Thyroid gland (tissue), 4 donors: ENCODE measurements around the gene SMIM15. TPM values are rescaled to one million over a fixed set of nuclear protein-coding genes. Genes with fewer than 3 reads are reported as not detected.

Source experiments
- DNase-seq, 2 donors: peaks; one replicate each; pipeline ENCODE4 v3.0.0-alpha.2; 2019
- H3K27ac ChIP-seq, 3 donors: fragments of 200-600 bp; sonication (generic); 1 replicate in 2 of 3; 2 replicates in 1 of 3; pipeline ENCODE4 v1.5.1; 2016 to 2019; ENCODE audit warnings: mild to moderate bottlenecking in 1 of 3, moderate library complexity in 1 of 3
- H3K27me3 ChIP-seq: fragments of 200-600 bp; sonication (generic); one replicate; pipeline ENCODE4 v1.5.1; 2019
- H3K36me3 ChIP-seq, 2 donors: fragments of 200-600 bp; sonication (generic); one replicate each; pipeline ENCODE4 v1.5.1; 2016 to 2019
- H3K4me1 ChIP-seq, 2 donors: fragments of 200-600 bp; sonication (generic); one replicate each; pipeline ENCODE4 v1.5.1; 2017 to 2019
- H3K4me3 ChIP-seq, 3 donors: fragments of 200-600 bp; sonication (generic); replicated peaks in 1 of 3; 1 replicate in 2 of 3; 2 replicates in 1 of 3; pipeline ENCODE4 v1.5.1; 2016; ENCODE audit warnings: mild to moderate bottlenecking in 1 of 3
- H3K9me3 ChIP-seq: fragments of 200-600 bp; sonication (generic); one replicate; pipeline ENCODE4 v1.5.1; 2017
- POLR2A ChIP-seq, 2 donors: fragments of 450-650 bp; IDR thresholded peaks; one replicate each; pipeline ENCODE4 v1.6.1; 2017; ENCODE audit warnings: antibody characterized with exemption in 2 of 2, mild to moderate bottlenecking in 2 of 2, moderate library complexity in 1 of 2
- WGBS, 2 donors: methylation state at CpG; one replicate each; pipeline ENCODE4 v1.1.5; 2017; 5-methylcytosine and 5-hydroxymethylcytosine counted together
- intact Hi-C: fragments of 100-400 bp; cut with DNase I; formaldehyde crosslinking; loops from one replicate; pipeline ENCODE4 v1.15.1; 2023
- total RNA-seq, 4 donors: library from RNA; depleted of rRNA; stranded (reverse); fragments of >200 nt; gene quantifications; one replicate each; pipeline ENCODE4 v1.2.3, GENCODE V29; 2016
- TF ChIP-seq, protein P1 (sequence below), 6 experiments: fragments of 200-600 bp in 3 of 6; fragments of 450-650 bp in 3 of 6; sonication (generic) in 3 of 6; IDR thresholded peaks; one replicate each; pipeline ENCODE4 v1.5.1; 2016 to 2019; ENCODE audit warnings: antibody characterized with exemption in 6 of 6, mild to moderate bottlenecking in 2 of 6, inconsistent platforms in 1 of 6, moderate library complexity in 1 of 6

SMIM15 gene
- total RNA-seq, 4 donors from 2014 or later, result 37.4 to 55.9 (median 41.2) TPM

DNA sequence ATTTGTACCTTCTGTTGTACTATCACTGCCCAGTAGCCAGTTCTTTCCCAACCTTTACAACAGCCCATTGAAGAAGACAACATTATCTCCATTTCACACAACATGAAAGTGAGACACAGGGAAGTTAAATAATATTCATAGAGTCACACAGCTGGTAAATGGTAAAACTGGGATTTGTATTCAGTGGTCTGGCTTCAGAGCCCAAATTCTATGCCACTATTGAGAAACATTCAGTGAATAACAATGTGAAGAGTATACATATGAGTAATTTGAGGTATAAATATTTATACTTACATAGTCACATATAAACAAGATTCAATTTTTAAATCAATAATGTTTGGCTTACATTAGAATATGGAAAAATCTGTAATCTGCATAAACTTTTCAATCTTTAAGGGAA lies 13.8 kb downstream of the SMIM15 start:
- Histone ChIP-seq H3K36me3 (no peaks in the 10 kb centered on the region), H3K9me3 (no peaks in the 10 kb centered on the region), H3K27me3 (no peaks in the 10 kb centered on the region), H3K4me1 (no peaks in the 10 kb centered on the region), H3K4me3 (no peak overlapping the region), H3K27ac (no peak overlapping the region)
- DNase-seq, result no peak
- intact Hi-C loops, result no loop called here
- TF ChIP-seq, protein P1, sequence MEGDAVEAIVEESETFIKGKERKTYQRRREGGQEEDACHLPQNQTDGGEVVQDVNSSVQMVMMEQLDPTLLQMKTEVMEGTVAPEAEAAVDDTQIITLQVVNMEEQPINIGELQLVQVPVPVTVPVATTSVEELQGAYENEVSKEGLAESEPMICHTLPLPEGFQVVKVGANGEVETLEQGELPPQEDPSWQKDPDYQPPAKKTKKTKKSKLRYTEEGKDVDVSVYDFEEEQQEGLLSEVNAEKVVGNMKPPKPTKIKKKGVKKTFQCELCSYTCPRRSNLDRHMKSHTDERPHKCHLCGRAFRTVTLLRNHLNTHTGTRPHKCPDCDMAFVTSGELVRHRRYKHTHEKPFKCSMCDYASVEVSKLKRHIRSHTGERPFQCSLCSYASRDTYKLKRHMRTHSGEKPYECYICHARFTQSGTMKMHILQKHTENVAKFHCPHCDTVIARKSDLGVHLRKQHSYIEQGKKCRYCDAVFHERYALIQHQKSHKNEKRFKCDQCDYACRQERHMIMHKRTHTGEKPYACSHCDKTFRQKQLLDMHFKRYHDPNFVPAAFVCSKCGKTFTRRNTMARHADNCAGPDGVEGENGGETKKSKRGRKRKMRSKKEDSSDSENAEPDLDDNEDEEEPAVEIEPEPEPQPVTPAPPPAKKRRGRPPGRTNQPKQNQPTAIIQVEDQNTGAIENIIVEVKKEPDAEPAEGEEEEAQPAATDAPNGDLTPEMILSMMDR (IDR thresholded peaks at IDR 0.05), result no peak
- no peak for TF ChIP-seq POLR2A (IDR thresholded peaks at IDR 0.05)

- no peaks in the 10 kb centered on the region for H3K4me1 ChIP-seq
- intact Hi-C loops, result no loop called here
- no peak overlapping the region for H3K4me3 ChIP-seq
- H3K27ac ChIP-seq, result no peak overlapping the region
- H3K9me3 ChIP-seq, result no peaks in the 10 kb centered on the region
- 84 to 86% methylated on average over 3 of the region's 3 CpGs for WGBS, 2 donors
- no peak for DNase-seq
- H3K27me3 ChIP-seq, result no peaks in the 10 kb centered on the region
- no peaks in the 10 kb centered on the region for H3K36me3 ChIP-seq
- TF ChIP-seq POLR2A (IDR thresholded peaks at IDR 0.05), result no peak
- TF ChIP-seq, protein P1 (IDR thresholded peaks at IDR 0.05), result no peak
These were observed 19.5 kb downstream of the SMIM15 start for GRCh38 chr5:61142811-61143210.

- TF ChIP-seq, protein P1 (IDR thresholded peaks at IDR 0.05), result no peak
- no peak for TF ChIP-seq POLR2A (IDR thresholded peaks at IDR 0.05)
- Histone ChIP-seq H3K4me3 (no peak overlapping the region), H3K27ac (no peak overlapping the region), H3K36me3 (no peaks in the 10 kb centered on the region), H3K4me1 (no peaks in the 10 kb centered on the region), H3K27me3 (no peaks in the 10 kb centered on the region), H3K9me3 (no peaks in the 10 kb centered on the region)
- intact Hi-C loops, result no loop called here
- DNase-seq, result no peak
- 90 to 96% methylated on average over 1 of the region's 1 CpG for WGBS, 2 donors
These were observed 19.9 kb downstream of the SMIM15 start for GRCh38 chr5:61142391-61142790.

- Histone ChIP-seq H3K27ac (no peak overlapping the region), H3K4me1 (no peaks in the 10 kb centered on the region), H3K9me3 (no peaks in the 10 kb centered on the region), H3K36me3 (no peaks in the 10 kb centered on the region), H3K27me3 (no peaks in the 10 kb centered on the region), H3K4me3 (no peak overlapping the region)
- no peak for DNase-seq
- WGBS, 2 donors, result 72 to 80% methylated on average over 1 of the region's 1 CpG
- TF ChIP-seq, protein P1 (IDR thresholded peaks at IDR 0.05), result no peak
- no peak for TF ChIP-seq POLR2A (IDR thresholded peaks at IDR 0.05)
- intact Hi-C loops, result no loop called here
These were observed 20.5 kb downstream of the SMIM15 start for GRCh38 chr5:61141801-61142200.

- Histone ChIP-seq H3K27ac (no peak overlapping the region), H3K4me1 (no peaks in the 10 kb centered on the region), H3K9me3 (no peaks in the 10 kb centered on the region), H3K4me3 (no peak overlapping the region), H3K27me3 (no peaks in the 10 kb centered on the region), H3K36me3 (no peaks in the 10 kb centered on the region)
- no peak for TF ChIP-seq POLR2A (IDR thresholded peaks at IDR 0.05)
- TF ChIP-seq, protein P1 (IDR thresholded peaks at IDR 0.05), result no peak
- no peak for DNase-seq
- WGBS, 2 donors, result 93% methylated on average over 4 of the region's 4 CpGs
- intact Hi-C loops, result no loop called here
These were observed 22.3 kb downstream of the SMIM15 start for GRCh38 chr5:61139931-61140330.
